Stimulated activated CD4-positive, alpha-beta T cell treated with anti-CD3 and anti-CD28 coated beads, Interleukin-4, amount 100 ng/mL, for 4 hours (primary cell): ENCODE results near the gene CTIF.

ENCODE experiments used
- DNase-seq, 2 experiments: peaks; one replicate each; pipeline ENCODE4 v3.0.0-alpha.2; 2020

Gene CTIF

GRCh38 chr18:48896326-48896874 lies 357.6 kb downstream of the CTIF start:
- no peak for DNase-seq

GRCh38 chr18:48896875-48897511 lies 358.2 kb downstream of the CTIF start:
- DNase-seq = no peak

- no peak for DNase-seq
These were observed 358.7 kb downstream of the CTIF start for GRCh38 chr18:48897531-48897930.

- no peak for DNase-seq
These were observed 359.7 kb downstream of the CTIF start for GRCh38 chr18:48898521-48898920.

GRCh38 chr18:48899558-48900174 lies 360.8 kb downstream of the CTIF start:
- no peak for DNase-seq

- no peak for DNase-seq
These were observed 361.6 kb downstream of the CTIF start for GRCh38 chr18:48900469-48900868.

- no peak for DNase-seq
These were observed 362.6 kb downstream of the CTIF start for GRCh38 chr18:48901145-48902022.

- DNase-seq = no peak
These were observed 363.4 kb downstream of the CTIF start for GRCh38 chr18:48902023-48902855.

GRCh38 chr18:48902856-48903601 lies 364.2 kb downstream of the CTIF start:
- DNase-seq = no peak

- DNase-seq = no peak
These were observed 365.3 kb downstream of the CTIF start for GRCh38 chr18:48904091-48904490.

- DNase-seq = no peak
These were observed 366.1 kb downstream of the CTIF start for GRCh38 chr18:48904847-48905394.

GRCh38 chr18:48905513-48905912 lies 366.7 kb downstream of the CTIF start:
- DNase-seq = no peak

GRCh38 chr18:48908916-48909315 lies 370.1 kb downstream of the CTIF start:
- no peak for DNase-seq

GRCh38 chr18:48909721-48910120 lies 370.9 kb downstream of the CTIF start:
- DNase-seq = no peak

GRCh38 chr18:48910972-48911545 lies 372.2 kb downstream of the CTIF start:
- DNase-seq = no peak
